Activated CD8-positive, alpha-beta memory T cell treated with anti-CD3 and anti-CD28 coated beads for 4 hours (primary cell): ENCODE results near the gene RBM44.
"Not testable (repeated sequence)": the region's sequence is repeated elsewhere in the genome, so short reads cannot be mapped to it uniquely, and the experiment has no call there.

Source experiments
- DNase-seq, 2 donors: peaks; one replicate each; pipeline ENCODE4 v3.0.0-alpha.2; 2020; ENCODE audit warnings: low read depth in 2 of 2

The RBM44 gene

DNA sequence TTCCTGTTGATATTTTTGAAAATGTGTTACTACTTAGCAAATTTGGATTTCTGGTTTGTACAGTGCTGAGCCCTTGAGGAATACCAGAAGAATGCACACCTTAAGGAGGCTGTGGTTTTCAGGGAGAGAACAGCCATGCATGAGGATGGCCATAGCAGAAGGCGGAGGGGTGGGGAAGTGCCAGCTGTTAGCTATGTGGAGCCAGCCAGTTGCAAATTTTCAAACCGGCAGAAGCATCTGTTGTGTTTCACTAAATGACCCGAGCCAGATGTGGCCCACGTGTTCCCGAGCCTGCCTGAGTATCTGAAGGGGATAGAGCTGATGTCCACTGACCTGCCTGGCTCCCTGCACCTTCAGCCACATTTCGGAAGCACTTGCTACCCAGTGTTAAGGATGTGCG is 16.4 kb upstream of the RBM44 start:
- DNase-seq, result no peak

DNA sequence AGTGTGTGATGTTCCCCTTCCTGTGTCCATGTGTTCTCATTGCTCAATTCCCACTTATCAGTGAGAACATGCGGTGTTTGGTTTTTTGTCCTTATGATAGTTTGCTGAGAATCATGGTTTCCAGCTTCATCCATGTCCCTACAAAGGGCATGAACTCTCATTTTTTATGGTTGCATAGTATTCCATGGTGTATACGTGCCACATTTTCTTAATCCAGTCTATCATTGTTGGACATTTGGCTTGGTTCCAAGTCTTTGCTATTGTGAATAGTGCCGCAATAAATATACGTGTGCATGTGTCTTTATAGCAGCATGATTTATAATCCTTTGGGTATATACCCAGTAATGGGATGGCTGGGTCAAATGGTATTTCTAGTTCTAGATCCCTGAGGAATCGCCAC is 14.9 kb upstream of the RBM44 start:
- not testable (repeated sequence) for DNase-seq

DNA sequence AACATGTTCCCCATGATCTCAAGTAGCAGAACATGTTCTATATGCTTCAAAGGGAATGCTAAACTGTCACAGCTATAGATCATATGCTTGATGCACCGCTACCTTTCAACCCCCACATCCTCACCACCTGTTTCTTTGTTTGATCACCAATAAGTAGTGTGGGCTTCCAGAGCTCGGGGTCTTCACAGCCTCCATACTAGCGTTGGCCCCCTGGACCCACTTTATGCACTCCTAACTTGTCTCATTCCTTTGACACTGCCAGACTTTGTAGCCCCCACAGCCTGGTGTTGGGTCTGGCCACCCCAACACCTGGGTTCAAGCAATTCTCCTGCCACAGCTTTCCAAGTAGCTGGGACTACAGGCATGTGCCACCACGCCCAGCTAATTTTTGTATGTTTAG is 11.6 kb upstream of the RBM44 start:
- no peak for DNase-seq

DNA sequence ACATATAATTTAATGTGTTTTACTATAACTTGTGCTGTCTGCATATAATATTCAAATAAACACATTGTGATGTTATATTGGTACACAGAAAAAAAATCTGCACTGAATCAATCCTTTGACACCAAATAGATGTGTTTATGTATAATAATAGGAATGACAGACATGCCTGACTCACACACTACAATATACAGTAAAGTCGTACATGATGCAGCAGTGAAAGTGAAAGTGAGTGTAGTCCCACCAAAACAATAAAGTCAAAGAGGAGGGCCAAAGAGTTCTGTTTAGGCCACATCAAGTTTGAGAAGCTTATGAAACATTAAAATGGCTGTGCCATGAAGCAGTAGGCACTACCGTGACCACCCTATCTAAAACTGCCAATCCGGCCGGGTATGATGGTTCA is 8.2 kb upstream of the RBM44 start:
- no peak for DNase-seq

DNA sequence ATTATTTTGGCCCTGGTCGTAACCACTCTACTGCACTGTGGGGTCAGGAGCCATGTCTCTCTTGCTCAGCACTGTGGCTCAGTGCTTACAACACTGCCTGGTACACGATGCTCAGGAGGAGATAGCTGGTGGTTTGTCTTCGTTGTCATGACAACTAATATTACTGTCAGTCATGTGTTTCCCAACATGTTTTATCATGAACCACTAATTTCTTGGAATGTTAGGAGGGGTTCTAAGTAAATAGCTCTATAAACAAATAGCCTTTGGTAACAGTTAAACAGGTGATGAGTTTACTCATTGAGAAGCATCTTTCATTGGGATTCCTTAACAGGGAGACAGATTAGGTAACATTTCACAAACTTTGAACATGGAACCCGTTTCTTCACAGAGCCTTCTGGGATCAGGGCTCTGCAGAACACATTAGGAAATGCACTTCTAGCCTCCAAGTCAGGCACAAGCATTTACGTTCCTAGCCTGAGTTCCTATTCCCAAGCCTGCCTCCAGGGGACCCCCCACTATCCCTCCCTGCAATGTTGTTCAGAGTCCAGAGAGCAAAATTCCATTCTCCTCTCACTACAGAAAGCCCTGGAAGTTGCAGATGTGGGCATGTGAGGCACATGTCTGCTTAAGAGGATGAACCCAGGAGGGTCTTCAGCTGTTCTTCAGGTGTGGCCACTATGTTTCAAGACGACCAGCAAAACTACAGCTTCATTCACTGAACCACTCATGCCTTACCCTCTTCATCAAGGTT is 6.4 kb upstream of the RBM44 start:
- DNase-seq, result no peak

DNA sequence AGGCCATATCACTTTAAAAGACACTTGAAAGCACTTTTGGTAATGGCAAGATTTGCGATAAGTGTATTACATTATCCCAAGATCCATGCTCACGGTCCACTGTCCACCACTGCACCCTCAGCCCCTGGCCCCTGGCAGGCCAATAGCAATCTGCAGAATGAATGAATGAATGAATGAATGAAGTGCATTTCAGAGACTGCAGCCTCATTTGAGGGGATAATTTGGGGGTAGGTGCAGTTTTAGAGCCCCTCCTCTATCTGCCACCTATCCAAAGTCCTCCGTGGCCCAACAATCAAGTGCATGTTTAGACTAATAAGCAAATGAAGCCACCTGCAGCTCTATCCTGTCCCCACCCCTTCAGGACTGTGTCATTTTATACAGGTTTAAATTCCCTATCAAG is 1.3 kb upstream of the RBM44 start:
- no peak for DNase-seq

DNA sequence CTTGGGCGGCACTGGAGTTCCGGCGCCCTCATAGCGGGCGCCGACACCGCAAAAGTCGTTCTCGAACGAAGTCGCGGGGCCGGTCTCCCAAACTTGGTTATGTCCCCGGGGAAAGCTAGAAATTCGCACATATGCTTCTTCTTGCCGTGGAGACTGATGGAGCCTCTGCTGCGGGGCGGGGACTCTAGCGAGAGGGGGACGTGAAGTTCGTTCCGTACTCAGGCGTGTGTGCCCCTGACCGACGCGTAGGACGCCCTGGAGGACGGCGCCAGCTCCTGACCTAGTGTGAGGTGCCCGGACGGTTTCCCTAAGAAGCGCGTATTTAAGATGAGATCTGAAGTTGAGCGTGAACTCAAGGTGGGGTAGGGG is 465 bp downstream of the RBM44 start:
- no peak for DNase-seq

DNA sequence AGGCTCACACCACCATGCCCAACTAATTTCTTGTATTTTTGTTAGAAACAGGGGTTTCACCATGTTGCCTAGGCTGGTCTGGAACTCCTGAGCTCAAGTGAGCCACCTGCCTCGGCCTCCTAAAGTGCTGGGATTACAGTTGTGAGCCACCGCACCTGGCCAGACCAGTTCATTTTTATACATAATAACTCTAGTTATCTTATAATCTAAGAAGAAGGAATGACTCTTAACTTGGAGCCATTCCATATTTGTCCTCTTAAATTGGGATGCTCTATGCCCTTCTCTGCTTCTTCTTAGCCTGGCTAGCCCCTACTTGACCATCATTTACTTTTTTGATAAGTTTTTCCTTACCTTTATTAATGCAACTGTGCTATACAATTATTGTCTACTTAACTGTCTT is 2.9 kb downstream of the RBM44 start:
- DNase-seq, result no peak

DNA sequence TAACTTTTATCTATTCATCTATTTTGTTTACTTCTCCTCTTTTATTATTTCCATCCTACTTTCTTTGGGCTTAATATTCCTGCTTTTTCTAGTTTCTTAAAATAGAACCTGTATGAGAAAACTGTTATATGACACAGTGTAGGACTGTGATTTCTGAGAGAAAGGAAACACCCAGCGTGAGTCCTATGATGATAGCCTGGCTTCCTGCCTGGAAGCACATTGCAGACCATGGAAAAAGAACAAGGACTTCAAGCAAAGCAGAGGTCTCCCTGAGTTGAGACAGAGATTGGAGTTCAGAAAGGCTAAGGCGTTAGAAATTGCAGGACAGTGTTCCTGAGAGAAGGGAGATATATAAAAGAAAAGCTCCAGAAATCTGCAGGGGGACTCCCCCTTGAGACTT is 7.8 kb downstream of the RBM44 start:
- DNase-seq, result no peak

DNA sequence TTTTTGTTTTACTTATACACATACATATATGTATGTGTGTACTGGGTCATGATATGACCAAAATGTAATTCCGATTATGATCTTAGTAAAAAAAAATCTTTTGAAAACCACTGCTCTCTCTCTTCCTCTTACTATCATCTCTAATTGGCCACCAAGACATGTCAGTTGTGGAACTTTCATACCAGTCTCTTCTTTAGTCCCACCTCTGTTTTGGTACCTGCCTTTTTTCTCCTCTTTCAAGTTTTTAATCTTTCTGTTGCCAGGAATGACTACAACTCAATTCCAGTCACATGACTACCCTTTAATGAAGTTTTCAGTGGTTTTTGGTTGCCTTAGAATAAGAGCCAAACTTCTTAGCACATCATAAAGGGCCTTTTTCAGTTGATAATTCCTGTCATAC is 17.1 kb downstream of the RBM44 start:
- DNase-seq, result no peak

DNA sequence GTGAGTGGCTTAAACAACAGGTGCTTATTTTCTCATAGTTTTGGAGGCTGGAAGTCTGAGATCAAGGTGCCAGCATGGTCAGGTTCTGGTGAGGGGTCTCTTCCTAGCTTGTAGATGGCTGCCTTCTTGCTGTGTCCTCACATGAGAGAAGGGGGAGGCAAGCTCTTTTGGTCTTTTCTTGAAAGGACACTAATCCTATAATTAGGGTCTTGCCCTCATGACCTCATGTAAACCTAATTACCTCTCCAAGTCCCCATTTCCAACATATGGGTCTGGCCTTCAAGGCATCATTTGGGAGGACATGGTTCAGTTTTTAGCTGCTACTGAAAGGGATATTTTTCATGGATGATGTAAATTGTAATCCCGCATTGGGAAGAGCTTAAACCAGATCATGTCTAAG is 18.0 kb downstream of the RBM44 start:
- no peak for DNase-seq

DNA sequence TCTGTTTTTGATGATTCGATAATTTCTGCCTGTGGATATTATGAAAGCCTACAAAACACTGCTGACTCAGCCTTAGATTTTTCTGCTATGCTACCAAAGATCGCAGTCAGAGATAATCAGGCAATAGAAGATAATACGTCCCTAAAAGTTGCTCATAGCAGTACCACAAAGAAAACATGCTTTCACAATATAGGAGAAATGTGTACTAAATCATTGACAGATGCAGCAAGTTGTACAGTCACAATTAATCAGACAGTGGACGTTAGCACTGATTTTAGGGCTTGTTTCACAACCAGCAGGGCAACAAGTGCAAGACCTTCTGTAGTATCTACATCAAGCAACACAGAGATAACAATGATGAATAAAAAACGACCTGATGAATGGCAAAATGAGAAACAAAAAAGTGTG is 19.5 kb downstream of the RBM44 start:
- DNase-seq, result no peak

DNA sequence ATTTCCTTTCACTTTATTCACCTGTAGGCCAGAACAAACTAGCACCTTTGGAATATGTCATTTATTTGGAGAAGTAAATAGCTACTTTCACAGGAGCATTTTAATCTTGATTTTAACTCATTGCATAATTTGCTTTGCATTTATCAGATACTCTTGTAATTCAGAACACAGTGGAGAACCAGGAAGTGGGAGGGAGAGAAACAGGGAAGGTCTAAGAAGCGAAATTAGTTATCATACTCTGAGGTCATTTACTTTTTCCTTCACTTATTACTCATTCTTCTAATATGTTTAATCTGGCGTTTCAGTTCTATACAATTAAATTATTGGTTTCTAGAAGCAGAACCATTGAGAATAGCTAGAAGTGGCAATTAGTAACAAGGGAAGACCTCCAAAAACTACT is 20.7 kb downstream of the RBM44 start:
- DNase-seq, result no peak

DNA sequence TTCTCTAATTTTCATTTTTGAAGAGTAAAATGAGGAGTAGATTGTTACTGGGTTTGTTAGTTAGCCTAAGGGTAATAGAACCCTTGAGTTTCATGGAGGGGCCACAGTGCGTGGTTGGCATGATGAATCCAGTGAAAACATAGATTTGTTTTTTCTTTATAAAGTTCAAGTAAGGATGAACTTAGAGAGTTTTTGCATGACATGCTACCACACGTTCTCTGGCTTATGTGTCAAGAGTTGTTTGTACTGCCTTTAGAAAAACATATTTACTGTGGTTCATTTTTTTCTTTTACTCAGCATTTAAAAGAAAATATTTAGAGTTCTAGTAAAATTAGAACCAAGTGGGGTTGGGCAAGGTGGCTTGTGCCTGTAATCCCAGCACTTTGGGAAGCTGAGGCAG is 21.8 kb downstream of the RBM44 start:
- DNase-seq, result no peak

DNA sequence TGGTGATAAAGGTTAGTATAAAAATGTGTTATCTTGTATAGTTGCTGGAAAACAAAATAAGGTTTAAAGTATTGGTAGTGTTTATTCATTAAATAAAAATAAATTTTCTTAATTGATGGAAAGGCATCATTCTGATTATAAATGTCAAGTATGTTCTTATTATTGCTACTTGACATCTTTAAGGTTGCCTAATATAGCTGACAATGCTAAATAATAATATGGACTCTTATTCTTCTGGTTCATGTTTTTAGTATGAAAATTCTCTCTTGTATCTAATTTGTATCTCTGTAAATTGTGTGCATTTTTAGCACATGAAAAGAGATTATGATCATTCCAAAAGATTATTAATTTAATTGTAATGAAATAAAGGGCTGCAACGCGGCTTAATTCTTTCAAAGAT is 25.0 kb downstream of the RBM44 start:
- DNase-seq, result no peak

DNA sequence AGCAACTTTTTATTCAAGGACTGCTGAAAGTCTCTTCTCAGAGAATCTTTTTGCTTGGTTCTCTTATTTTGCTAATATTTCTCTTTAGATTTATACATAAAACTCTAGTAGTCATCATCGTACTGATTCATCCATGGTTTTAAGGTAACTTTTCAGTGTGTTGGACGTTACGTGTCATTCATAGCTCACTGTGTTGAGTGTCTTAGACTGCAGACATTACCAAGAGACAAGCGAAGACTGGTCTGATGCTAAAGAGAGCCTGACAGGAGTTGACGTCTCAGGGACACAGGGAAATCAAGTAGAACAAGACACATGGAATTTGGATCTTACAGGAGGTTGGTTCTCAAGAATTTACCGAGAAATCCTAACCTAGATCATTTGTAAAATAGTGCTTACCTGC is 25.5 kb downstream of the RBM44 start:
- no peak for DNase-seq

DNA sequence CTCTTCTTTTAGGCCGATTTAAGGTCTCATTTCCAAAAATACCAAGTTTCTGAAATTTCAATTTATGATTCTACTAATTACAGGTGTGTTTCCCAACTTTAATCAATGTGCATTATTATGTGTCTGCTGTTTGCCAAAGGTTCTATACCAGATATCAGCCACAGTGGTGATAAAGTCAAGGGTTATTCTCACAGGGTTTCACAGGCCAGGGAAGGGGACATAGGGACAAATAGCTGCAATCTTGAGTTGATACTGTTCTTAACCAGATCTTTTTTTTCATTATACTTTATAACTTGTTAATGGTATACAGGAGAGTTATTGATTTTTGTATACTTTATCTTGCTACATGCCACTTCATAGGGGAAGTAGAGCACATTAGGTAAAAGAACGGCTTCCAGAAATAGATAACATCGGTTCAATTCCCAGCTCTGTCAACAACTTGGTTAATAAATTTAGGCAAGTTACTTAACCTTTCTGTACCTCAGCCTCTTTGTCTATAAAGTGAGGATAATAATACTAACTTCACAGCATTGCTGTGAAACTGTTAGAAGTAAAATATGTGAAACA is 28.9 kb downstream of the RBM44 start:
- no peak for DNase-seq

DNA sequence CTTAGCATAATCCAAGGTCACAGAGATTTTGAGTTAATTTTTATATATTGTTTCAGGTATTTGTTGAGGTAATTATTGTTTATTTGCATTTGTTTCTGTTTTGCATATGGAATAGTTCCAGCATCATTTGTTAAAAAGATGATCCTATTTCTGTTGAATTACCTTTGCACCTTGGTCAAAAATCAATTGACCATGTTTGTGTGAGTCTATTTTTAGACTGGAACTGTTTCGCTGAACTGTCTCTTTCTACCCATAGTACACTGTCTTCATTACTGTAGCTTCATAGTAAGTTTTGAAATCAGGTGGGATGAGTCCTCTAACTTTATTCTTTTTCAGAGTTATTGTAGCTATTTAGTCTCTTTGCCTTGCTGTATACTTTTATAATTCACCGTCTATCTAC is 31.9 kb downstream of the RBM44 start:
- DNase-seq, result no peak

DNA sequence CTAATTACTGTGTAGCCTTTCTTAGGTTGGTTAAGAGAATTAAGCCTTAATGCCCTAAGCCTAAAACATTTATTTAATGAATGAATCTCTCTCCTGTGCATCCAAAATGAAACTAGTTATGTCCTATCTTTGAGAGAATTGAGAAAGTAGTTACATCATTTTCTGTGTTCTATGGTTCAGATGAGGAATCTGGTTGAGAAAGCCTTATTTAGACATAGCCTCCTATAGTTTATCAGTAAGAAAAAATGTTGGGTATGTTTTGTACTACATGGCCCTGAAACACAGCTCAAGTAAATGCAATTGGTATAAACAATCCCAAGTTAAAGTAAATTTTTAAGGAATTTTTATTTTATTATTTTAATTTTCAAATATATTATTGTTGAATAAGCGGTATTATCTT is 35.0 kb downstream of the RBM44 start:
- no peak for DNase-seq

DNA sequence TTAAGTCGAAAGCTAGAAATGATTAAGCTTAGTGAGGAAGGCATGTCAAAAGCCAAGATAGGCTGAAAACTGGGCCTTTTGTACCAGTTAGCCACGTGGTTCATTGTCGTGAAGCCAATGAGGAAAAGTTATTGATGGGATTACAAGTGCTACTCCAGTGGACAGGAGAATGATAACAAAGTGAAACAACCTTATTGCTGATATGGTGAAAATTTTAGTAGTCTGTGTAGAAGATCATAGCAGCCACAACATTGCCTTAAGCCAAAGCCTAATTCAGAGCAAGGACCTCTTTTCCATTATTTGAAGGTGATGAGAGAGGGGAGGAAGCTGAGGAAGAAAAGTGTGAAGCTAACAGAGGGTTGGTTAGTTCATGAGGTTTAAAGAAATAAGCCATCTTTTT is 36.8 kb downstream of the RBM44 start:
- no peak for DNase-seq

DNA sequence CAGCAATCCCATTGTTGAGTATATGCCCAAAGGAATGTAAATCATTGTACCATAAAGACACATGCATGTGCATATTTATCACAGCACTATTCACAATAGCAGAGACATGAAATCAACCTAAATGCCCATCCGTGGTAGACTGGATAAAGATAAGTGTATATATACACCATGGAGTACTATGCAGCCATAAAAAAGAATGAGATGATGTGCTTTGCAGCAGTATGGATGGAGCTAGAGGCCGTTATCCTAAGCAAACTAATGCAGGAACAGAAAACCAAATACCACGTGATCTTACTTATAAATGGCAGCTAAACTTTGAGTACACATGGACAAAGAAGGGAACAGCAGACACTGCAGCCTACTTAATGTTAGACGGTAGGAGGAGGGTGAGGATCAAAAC is 42.5 kb downstream of the RBM44 start:
- no peak for DNase-seq

DNA sequence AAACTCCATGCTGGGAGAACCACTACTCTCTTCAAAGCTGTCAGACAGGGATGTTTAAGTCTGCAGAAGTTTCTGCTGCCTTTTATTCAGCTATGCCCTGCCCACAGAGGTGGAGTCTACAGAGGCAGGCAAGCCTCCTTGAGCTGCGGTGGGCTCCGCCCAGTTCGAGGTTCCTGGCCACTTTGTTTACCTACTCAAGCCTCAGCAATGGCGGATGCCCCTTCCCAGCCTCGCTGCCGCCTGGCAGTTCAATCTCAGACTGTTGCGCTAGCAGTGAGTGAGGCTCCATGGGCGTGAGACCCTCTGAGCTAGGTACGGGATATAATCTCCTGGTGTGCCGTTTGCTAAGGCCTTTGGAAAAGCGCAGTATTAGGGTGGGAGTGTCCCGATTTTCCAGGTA is 50.4 kb downstream of the RBM44 start:
- DNase-seq, result not testable (repeated sequence)

DNA sequence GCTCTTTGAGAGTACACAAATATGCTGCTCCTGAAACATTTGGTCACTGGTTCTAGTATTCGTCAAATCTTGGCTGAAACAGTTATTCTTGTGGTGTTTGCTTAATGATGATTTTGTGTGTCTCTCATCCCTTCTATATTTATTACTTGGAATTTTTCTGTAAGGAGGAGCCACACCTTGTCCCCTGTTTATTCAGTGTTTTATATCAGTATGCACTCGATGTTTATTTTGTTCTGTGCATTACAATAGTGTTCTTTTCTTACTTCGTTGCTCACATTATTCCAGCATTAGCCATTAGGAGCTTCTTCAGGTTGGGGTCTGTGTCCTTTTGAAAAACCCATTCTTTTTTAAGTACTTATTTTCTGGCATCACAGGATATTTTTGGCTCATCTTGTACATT is 55.7 kb downstream of the RBM44 start:
- no peak for DNase-seq

DNA sequence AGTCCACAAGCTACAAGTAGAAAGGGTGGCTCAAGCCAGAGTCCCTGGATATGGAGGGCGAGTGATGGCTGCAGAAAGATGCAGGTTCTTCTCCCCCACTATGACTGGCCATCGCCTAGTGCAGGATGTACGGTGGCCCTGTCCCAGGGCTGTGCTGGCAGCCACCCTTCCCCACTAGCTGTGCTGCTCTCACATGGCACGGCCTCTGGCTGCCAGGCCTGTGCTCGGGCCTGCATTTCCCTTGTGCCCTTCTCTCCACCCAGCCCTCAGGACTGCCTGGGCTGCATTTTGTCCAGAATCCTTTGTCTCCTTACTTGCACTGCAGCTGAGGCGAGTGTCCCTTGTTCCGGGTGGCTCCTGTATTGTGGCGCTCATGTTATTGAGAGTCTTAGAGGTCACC is 59.2 kb downstream of the RBM44 start:
- no peak for DNase-seq
